NT2/D1 (cell line): Measurements from ENCODE around the gene ARMC8.

ENCODE experiments used
- DNase-seq: peaks from one replicate; pipeline ENCODE4 v3.0.0-alpha.2; 2011; ENCODE audit warnings: low read depth, low spot score
- H3K27me3 ChIP-seq: 2 replicates; pipeline ENCODE4 v1.6.0; 2011; ENCODE audit warnings: mild to moderate bottlenecking; ENCODE audit not compliant: insufficient read length, insufficient read depth
- H3K36me3 ChIP-seq: 2 replicates; pipeline ENCODE4 v1.6.1; 2011; ENCODE audit warnings: mild to moderate bottlenecking, low read length, mixed read lengths; ENCODE audit not compliant: insufficient read depth, insufficient read length
- H3K4me1 ChIP-seq: 2 replicates; pipeline ENCODE4 v1.5.1; 2011; ENCODE audit not compliant: insufficient read depth, insufficient read length
- H3K4me3 ChIP-seq: 2 replicates; pipeline ENCODE4 v1.5.1; 2011; ENCODE audit warnings: low read depth; ENCODE audit not compliant: insufficient read length
- H3K9ac ChIP-seq: 2 replicates; pipeline ENCODE4 v1.6.0; 2011; ENCODE audit warnings: low read depth; ENCODE audit not compliant: insufficient read length
- H3K9me3 ChIP-seq: 2 replicates; pipeline ENCODE4 v1.5.1; 2011; ENCODE audit warnings: mild to moderate bottlenecking, low read length; ENCODE audit not compliant: insufficient read depth
- SUZ12 ChIP-seq: IDR thresholded peaks from 2 replicates; pipeline ENCODE4 v1.6.1; 2011; ENCODE audit not compliant: insufficient read length, insufficient read depth; ENCODE audit errors: extremely low read depth
- YY1 ChIP-seq: IDR thresholded peaks from 2 replicates; pipeline ENCODE4 v1.6.1; 2011; ENCODE audit not compliant: insufficient read length, insufficient read depth
- ZNF274 ChIP-seq: IDR thresholded peaks from 2 replicates; pipeline ENCODE4 v1.6.1; 2011; ENCODE audit warnings: mild to moderate bottlenecking, low read depth, low read length

The ARMC8 gene

GRCh38 chr3:138284957-138285477, 97.9 kb downstream of the ARMC8 start:
- Histone ChIP-seq H3K4me1 (no peaks in the 10 kb centered on the region), H3K9me3 (no peaks in the 10 kb centered on the region), H3K9ac (no peak overlapping the region), H3K4me3 (no peak overlapping the region), H3K36me3 (peaks cover 57% of the 10 kb centered on the region), H3K27me3 (no peaks in the 10 kb centered on the region)
- TF ChIP-seq ZNF274 (no peak), YY1 (no peak), SUZ12 (no peak)
- DNase-seq, result no peak

- H3K36me3 ChIP-seq, result peaks cover 84% of the 10 kb centered on the region
- H3K9me3 ChIP-seq, result no peaks in the 10 kb centered on the region
- H3K9ac ChIP-seq, result no peak overlapping the region
- DNase-seq, result no peak
- H3K4me1 ChIP-seq, result no peaks in the 10 kb centered on the region
- TF ChIP-seq YY1, result no peak
- H3K4me3 ChIP-seq, result no peak overlapping the region
- no peaks in the 10 kb centered on the region for H3K27me3 ChIP-seq
These were observed 102.2 kb downstream of the ARMC8 start for GRCh38 chr3:138289260-138289659.

- TF ChIP-seq YY1 (no peak), SUZ12 (no peak), ZNF274 (no peak)
- no peak overlapping the region for H3K9ac ChIP-seq
- no peak for DNase-seq
- no peak overlapping the region for H3K4me3 ChIP-seq
- peaks cover 80% of the 10 kb centered on the region for H3K36me3 ChIP-seq
- H3K9me3 ChIP-seq, result no peaks in the 10 kb centered on the region
- H3K27me3 ChIP-seq, result no peaks in the 10 kb centered on the region
- no peaks in the 10 kb centered on the region for H3K4me1 ChIP-seq
These were observed 102.6 kb downstream of the ARMC8 start for GRCh38 chr3:138289701-138290100.

GRCh38 chr3:138296639-138297038, 109.5 kb downstream of the ARMC8 start:
- Histone ChIP-seq H3K4me3 (no peak overlapping the region), H3K4me1 (no peaks in the 10 kb centered on the region), H3K27me3 (no peaks in the 10 kb centered on the region), H3K9ac (no peak overlapping the region), H3K9me3 (no peaks in the 10 kb centered on the region), H3K36me3 (peaks cover 60% of the 10 kb centered on the region)
- DNase-seq, result no peak
- no peak for TF ChIP-seq SUZ12
- TF ChIP-seq ZNF274, result no peak
- TF ChIP-seq YY1, result no peak

GRCh38 chr3:138297059-138297607, 110.0 kb downstream of the ARMC8 start:
- Histone ChIP-seq H3K36me3 (peaks cover 59% of the 10 kb centered on the region), H3K9ac (no peak overlapping the region), H3K4me1 (no peaks in the 10 kb centered on the region), H3K27me3 (no peaks in the 10 kb centered on the region), H3K9me3 (no peaks in the 10 kb centered on the region), H3K4me3 (no peak overlapping the region)
- TF ChIP-seq YY1 (no peak), ZNF274 (no peak), SUZ12 (no peak)
- DNase-seq, result no peak

- TF ChIP-seq SUZ12 (no peak), ZNF274 (no peak), YY1 (no peak)
- H3K27me3 ChIP-seq, result no peaks in the 10 kb centered on the region
- H3K9me3 ChIP-seq, result no peaks in the 10 kb centered on the region
- H3K36me3 ChIP-seq, result peaks cover 54% of the 10 kb centered on the region
- no peaks in the 10 kb centered on the region for H3K4me1 ChIP-seq
- no peak overlapping the region for H3K9ac ChIP-seq
- DNase-seq, result no peak
- H3K4me3 ChIP-seq, result no peak overlapping the region
These were observed 110.8 kb downstream of the ARMC8 start for GRCh38 chr3:138297876-138298275.

- Histone ChIP-seq H3K4me1 (no peaks in the 10 kb centered on the region), H3K9ac (no peak overlapping the region), H3K36me3 (peaks cover 34% of the 10 kb centered on the region), H3K27me3 (no peaks in the 10 kb centered on the region), H3K9me3 (no peaks in the 10 kb centered on the region), H3K4me3 (no peak overlapping the region)
- TF ChIP-seq YY1 (no peak), ZNF274 (no peak), SUZ12 (no peak)
- no peak for DNase-seq
These were observed 113.5 kb downstream of the ARMC8 start for GRCh38 chr3:138300647-138301046.

GRCh38 chr3:138303474-138303873, 116.4 kb downstream of the ARMC8 start:
- Histone ChIP-seq H3K4me3 (no peak overlapping the region), H3K9ac (no peak overlapping the region), H3K36me3 (peaks cover 12% of the 10 kb centered on the region), H3K27me3 (no peaks in the 10 kb centered on the region), H3K9me3 (peaks cover 12% of the 10 kb centered on the region), H3K4me1 (no peaks in the 10 kb centered on the region)
- TF ChIP-seq ZNF274, result no peak
- TF ChIP-seq SUZ12, result no peak
- no peak for TF ChIP-seq YY1
- no peak for DNase-seq
